GM12864 (cell line): ENCODE data around the gene TRIM24.
"Not testable (repeated sequence)": the region's sequence is repeated elsewhere in the genome, so short reads cannot be mapped to it uniquely, and the experiment has no call there.

ENCODE experiments used
- DNase-seq: peaks from one replicate; pipeline ENCODE4 v3.0.0-alpha.2; 2011; ENCODE audit warnings: low read depth
- H3K4me3 ChIP-seq: 2 replicates; pipeline ENCODE4 v1.5.1; 2011; ENCODE audit warnings: mild to moderate bottlenecking, low read depth, low read length, control low read depth
- CTCF ChIP-seq: IDR thresholded peaks from 2 replicates; pipeline ENCODE4 v1.5.1; 2011; ENCODE audit warnings: low read depth, mild to moderate bottlenecking, moderate library complexity, low read length, control low read depth, inconsistent platforms; ENCODE audit errors: missing control alignments

Gene TRIM24

DNA sequence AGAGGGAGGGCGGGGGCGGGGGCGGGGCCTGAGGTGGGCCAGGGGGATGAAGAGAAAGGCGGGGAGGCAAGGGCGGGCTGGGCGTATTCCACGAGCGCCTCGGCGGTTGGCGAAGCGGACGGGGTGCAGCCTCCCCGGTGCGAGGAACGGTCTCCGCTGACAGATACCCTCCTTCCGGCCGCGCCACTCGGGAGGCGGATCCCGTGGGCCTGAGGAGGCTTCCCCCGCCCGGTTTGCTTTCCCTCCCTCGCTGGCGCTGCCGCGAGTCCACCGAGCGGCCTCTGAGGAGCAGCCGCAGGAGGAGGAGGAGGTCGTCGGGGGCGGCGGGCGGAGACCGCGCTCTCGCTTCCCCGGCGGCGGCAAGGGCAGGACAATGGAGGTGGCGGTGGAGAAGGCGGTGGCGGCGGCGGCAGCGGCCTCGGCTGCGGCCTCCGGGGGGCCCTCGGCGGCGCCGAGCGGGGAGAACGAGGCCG, at the start of gene TRIM24:
TSS of gene TRIM24 (plus strand) at position 84 of the 473 bp plus-strand sequence. CDS start at position 374, 290 bp downstream.
- peak within 1 kb of the TSS; percentile 77 for H3K4me3 ChIP-seq
- no peak for TF ChIP-seq CTCF
- DNase-seq, result peak; percentile 83

- not testable (repeated sequence) for H3K4me3 ChIP-seq, DNase-seq
These were observed 48.0 kb upstream of the TRIM24 start for GRCh38 chr7:138412077-138412476.

DNA sequence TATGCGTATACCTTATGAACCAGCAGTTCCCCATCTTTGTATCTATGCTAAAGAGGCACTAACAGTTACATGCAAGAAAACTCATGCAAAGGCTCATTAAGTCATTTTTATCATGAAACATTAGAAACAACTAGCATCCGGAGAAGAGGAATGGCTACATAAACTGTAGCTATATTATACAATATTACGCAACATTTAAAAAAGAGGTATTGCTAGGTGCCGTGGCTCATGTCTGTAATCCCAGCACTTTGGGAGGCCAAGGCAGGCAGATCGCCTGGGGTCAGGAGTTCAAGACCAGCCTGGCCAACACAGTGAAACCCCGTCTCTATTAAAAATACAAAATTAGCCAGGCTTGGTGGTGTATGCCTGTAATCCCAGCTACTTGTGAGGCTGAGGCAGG, 47.1 kb upstream of the TRIM24 start:
- H3K4me3 ChIP-seq, DNase-seq: not testable (repeated sequence)

DNA sequence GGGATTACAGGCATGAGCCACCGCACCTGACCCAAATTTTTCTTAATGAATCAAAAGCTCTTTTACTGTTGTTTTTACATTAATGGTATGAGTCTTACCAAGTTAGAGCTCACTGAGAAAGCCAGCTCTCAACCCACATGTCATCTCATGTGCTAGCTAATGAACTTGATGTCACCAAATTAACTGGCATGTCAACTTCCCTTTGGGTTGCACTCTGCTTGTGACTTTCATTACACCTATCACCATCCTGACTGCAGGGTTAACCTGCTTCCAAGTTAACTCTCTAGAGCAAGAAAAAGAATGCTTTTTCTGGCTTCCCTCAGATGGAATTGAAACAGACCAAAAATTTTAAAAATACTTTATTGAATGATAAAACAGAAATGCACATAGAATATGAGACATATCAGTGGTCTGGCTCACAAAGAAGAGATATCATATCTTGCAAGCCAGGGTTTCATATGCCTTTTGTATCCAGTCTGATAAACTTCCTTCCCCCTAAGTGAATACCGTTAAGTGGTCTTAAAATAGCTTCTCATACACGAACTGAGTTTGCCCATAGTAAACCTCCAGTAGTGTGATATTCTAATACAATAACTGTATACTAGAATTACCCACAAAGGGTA, 42.9 kb upstream of the TRIM24 start:
- TF ChIP-seq CTCF, result no peak
- no peak overlapping the region for H3K4me3 ChIP-seq
- DNase-seq, result no peak

DNA sequence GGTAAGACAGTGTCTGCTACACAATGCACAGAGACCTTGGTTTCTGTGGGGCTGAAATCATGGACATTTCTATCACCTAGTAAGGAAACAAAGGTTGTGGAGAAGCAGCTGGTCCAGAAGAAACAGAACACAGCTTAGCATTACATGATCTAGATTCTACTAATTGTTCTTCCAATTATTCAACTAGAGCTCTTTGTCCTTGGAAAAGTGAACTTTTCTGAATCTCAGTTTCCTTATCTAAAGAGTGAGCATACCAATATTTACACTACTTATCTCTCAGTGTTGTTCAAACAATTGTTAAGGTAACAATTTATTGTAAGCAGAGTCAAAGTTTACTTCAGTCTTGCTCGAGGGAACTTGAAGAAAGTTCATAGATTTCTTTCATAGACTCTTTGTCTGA, 42.3 kb upstream of the TRIM24 start:
- DNase-seq, result no peak
- TF ChIP-seq CTCF, result no peak

GRCh38 chr7:138418403-138418802, 41.7 kb upstream of the TRIM24 start:
- H3K4me3 ChIP-seq, DNase-seq: not testable (repeated sequence)

More for the DNA sequence above, 42.3 kb upstream of the TRIM24 start:
- H3K4me3 ChIP-seq, result no peak overlapping the region

DNA sequence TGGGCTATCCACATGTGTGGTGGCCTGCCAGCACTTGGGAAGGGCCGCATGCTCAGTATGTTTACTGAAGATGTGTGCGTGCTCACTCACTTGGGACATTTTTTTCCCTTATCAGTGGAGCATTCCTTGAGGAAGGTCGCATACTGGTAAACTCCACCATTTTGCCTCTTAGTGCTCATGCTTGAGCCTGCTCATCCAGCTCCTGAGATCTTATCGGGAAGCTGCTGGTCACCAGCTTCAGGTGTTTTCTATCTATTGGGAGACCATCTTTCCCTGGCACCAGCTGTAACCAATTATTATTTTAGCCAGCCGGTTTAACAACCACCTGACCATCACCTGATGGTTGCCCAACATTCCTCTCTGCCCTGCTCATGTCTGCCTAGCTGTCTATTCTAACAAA, 35.0 kb upstream of the TRIM24 start:
- no peak overlapping the region for H3K4me3 ChIP-seq
- DNase-seq, result no peak
- no peak for TF ChIP-seq CTCF

DNA sequence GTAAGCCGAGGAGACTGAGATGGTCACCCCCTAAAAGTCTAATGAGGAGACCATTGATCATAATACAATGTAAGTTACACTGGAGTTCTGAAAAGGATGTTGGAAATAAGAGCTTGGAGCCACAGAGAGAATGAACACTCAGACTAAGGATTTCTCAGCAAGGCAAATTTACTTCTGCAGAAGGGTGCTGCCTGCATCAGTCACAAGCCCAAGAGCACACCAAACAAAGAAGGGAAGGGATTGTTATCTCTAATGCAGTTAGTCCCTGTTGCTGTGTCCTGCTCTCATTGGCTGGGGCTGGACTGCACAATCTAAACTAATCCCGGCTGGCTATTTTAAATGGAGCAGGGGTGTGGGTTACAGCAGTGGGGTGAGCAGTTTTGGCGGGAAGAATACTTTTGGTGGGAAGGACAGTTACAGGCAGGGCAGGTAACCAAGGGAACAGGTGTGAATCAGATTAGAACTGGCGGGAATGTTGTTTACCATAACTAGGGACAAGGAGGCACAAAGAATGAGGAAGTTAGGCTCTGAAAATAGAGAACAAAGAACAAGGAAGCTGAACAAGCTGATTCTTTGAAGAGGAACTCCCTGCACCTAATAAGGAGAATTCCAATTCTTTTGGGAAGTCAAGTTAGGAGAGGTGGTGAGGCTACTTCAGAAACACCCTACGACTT, 30.3 kb upstream of the TRIM24 start:
- TF ChIP-seq CTCF, result no peak
- DNase-seq, result no peak
- no peak overlapping the region for H3K4me3 ChIP-seq
